WTC11 (cell line): ENCODE data around the gene RTKN.
A peak's percentile ranks its signal among the peaks of the same experiment; 100 is the strongest.

Experiments
- CBFB ChIP-seq: sonication (generic); formaldehyde crosslinking; IDR thresholded peaks from 2 replicates; pipeline ENCODE4 v1.8.1; 2022; ENCODE audit warnings: mild to moderate bottlenecking, low read depth, missing genetic modification reagents
- ESRRA ChIP-seq: sonication (generic); formaldehyde crosslinking; IDR thresholded peaks from 2 replicates; pipeline ENCODE4 v1.8.1; 2022; ENCODE audit warnings: mild to moderate bottlenecking, missing genetic modification reagents, borderline replicate concordance
- FOXJ3 ChIP-seq: sonication (generic); formaldehyde crosslinking; IDR thresholded peaks from 2 replicates; pipeline ENCODE4 v1.9.0; 2021; ENCODE audit warnings: missing genetic modification reagents, mild to moderate bottlenecking, borderline replicate concordance
- NFE2L1 ChIP-seq: sonication (generic); formaldehyde crosslinking; IDR thresholded peaks from 2 replicates; pipeline ENCODE4 v1.8.1; 2023; ENCODE audit warnings: missing genetic modification reagents
- NR2C2 ChIP-seq: sonication (generic); formaldehyde crosslinking; IDR thresholded peaks from 2 replicates; pipeline ENCODE4 v1.8.0; 2022; ENCODE audit warnings: mild to moderate bottlenecking, missing genetic modification reagents
- PRRX2 ChIP-seq: fragments of 250-450 bp; sonication (Bioruptor Pico); IDR thresholded peaks from 2 replicates; pipeline ENCODE4 v1.8.0; 2021; ENCODE audit warnings: mild to moderate bottlenecking
- TF ChIP-seq, protein P1 (sequence below): fragments of 250-450 bp; sonication (Bioruptor Pico); IDR thresholded peaks from 2 replicates; pipeline ENCODE4 v2.1.2; 2022; ENCODE audit warnings: mild to moderate bottlenecking, moderate library complexity
- TF ChIP-seq, protein P2 (sequence below): sonication (generic); formaldehyde crosslinking; IDR thresholded peaks from 2 replicates; pipeline ENCODE4 v1.8.1; 2022; ENCODE audit warnings: missing genetic modification reagents, borderline replicate concordance
- TF ChIP-seq, protein P3 (sequence below): sonication (generic); formaldehyde crosslinking; IDR thresholded peaks from 2 replicates; pipeline ENCODE4 v1.8.1; 2022; ENCODE audit warnings: mild to moderate bottlenecking, moderate library complexity, missing genetic modification reagents
- TF ChIP-seq, protein P4 (sequence below): fragments of 200-600 bp; IDR thresholded peaks from 2 replicates; pipeline ENCODE4 v1.8.0; 2022; ENCODE audit warnings: antibody characterized with exemption
- TF ChIP-seq, protein P5 (sequence below): sonication (generic); formaldehyde crosslinking; IDR thresholded peaks from 2 replicates; pipeline ENCODE4 v1.8.0; 2022; ENCODE audit warnings: mild to moderate bottlenecking, missing genetic modification reagents
- TF ChIP-seq, protein P6 (sequence below): sonication (generic); formaldehyde crosslinking; IDR thresholded peaks from 2 replicates; pipeline ENCODE4 v1.8.0; 2022; ENCODE audit warnings: mild to moderate bottlenecking, missing genetic modification reagents
- TF ChIP-seq, protein P7 (sequence below): sonication (generic); formaldehyde crosslinking; IDR thresholded peaks from 2 replicates; pipeline ENCODE4 v1.8.1; 2023; ENCODE audit warnings: mild to moderate bottlenecking, moderate library complexity, missing genetic modification reagents
- TF ChIP-seq, protein P8 (sequence below): sonication (generic); formaldehyde crosslinking; IDR thresholded peaks from 2 replicates; pipeline ENCODE4 v1.8.1; 2023; ENCODE audit warnings: mild to moderate bottlenecking, missing genetic modification reagents, moderate library complexity

DNA sequence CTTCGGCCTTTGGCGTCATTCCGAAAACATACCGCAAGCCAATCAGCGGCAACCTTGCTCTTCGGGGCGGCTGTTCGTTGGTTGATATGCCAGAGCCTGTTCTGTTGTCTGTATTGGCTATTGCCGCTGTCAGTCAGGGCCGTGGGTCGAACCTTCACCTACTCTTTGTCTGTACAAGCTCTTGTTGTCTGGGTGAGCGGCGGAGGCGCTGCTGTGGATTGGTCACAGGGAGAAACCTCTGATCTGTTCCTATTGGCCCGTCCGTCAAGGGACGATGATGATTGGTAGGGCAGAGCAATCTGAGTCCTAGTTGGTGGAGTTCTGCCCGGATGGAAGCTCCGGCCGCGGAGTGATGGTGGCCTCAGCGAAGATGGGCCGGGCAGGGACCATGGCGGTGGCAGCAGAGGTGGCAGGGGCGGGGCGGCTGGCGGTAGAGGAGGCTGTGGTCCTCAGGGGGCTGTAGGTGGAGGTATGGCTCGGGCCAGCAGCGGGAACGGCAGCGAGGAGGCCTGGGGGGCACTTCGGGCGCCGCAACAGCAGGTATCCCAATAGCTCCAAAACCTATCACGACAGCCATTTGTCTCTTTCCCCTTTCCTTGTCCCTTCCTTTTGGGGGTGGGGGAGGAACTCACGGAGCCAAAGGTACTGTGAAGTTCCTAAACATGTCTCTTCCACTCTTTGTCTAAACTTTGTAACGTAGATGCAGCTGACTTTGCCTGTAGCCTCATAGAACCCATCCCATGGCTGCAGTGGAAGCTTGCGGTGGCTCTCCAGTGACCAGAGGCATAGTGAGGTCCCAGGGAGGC lies 16.6 kb upstream of the RTKN start, which contains the start of gene WBP1:
- TF ChIP-seq, protein P1, sequence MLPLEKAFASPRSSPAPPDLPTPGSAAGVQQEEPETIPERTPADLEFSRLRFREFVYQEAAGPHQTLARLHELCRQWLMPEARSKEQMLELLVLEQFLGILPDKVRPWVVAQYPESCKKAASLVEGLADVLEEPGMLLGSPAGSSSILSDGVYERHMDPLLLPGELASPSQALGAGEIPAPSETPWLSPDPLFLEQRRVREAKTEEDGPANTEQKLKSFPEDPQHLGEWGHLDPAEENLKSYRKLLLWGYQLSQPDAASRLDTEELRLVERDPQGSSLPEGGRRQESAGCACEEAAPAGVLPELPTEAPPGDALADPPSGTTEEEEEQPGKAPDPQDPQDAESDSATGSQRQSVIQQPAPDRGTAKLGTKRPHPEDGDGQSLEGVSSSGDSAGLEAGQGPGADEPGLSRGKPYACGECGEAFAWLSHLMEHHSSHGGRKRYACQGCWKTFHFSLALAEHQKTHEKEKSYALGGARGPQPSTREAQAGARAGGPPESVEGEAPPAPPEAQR = no peak
- TF ChIP-seq, protein P2, sequence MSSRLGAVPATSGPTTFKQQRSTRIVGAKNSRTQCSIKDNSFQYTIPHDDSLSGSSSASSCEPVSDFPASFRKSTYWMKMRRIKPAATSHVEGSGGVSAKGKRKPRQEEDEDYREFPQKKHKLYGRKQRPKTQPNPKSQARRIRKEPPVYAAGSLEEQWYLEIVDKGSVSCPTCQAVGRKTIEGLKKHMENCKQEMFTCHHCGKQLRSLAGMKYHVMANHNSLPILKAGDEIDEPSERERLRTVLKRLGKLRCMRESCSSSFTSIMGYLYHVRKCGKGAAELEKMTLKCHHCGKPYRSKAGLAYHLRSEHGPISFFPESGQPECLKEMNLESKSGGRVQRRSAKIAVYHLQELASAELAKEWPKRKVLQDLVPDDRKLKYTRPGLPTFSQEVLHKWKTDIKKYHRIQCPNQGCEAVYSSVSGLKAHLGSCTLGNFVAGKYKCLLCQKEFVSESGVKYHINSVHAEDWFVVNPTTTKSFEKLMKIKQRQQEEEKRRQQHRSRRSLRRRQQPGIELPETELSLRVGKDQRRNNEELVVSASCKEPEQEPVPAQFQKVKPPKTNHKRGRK (CRISPR knock-in tag) = no peak
- TF ChIP-seq, protein P3, sequence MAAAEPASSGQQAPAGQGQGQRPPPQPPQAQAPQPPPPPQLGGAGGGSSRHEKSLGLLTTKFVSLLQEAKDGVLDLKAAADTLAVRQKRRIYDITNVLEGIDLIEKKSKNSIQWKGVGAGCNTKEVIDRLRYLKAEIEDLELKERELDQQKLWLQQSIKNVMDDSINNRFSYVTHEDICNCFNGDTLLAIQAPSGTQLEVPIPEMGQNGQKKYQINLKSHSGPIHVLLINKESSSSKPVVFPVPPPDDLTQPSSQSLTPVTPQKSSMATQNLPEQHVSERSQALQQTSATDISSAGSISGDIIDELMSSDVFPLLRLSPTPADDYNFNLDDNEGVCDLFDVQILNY (CRISPR knock-in tag) = no peak
- TF ChIP-seq, protein P4, sequence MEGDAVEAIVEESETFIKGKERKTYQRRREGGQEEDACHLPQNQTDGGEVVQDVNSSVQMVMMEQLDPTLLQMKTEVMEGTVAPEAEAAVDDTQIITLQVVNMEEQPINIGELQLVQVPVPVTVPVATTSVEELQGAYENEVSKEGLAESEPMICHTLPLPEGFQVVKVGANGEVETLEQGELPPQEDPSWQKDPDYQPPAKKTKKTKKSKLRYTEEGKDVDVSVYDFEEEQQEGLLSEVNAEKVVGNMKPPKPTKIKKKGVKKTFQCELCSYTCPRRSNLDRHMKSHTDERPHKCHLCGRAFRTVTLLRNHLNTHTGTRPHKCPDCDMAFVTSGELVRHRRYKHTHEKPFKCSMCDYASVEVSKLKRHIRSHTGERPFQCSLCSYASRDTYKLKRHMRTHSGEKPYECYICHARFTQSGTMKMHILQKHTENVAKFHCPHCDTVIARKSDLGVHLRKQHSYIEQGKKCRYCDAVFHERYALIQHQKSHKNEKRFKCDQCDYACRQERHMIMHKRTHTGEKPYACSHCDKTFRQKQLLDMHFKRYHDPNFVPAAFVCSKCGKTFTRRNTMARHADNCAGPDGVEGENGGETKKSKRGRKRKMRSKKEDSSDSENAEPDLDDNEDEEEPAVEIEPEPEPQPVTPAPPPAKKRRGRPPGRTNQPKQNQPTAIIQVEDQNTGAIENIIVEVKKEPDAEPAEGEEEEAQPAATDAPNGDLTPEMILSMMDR = no peak
- no peak for TF ChIP-seq NR2C2 (CRISPR knock-in tag)
- TF ChIP-seq, protein P5, sequence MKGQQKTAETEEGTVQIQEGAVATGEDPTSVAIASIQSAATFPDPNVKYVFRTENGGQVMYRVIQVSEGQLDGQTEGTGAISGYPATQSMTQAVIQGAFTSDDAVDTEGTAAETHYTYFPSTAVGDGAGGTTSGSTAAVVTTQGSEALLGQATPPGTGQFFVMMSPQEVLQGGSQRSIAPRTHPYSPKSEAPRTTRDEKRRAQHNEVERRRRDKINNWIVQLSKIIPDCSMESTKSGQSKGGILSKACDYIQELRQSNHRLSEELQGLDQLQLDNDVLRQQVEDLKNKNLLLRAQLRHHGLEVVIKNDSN (CRISPR knock-in tag) = no peak
- no peak for TF ChIP-seq CBFB
- TF ChIP-seq FOXJ3 (CRISPR knock-in tag) = no peak
- TF ChIP-seq, protein P6, sequence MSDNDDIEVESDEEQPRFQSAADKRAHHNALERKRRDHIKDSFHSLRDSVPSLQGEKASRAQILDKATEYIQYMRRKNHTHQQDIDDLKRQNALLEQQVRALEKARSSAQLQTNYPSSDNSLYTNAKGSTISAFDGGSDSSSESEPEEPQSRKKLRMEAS (CRISPR knock-in tag) = no peak
- TF ChIP-seq, protein P7, sequence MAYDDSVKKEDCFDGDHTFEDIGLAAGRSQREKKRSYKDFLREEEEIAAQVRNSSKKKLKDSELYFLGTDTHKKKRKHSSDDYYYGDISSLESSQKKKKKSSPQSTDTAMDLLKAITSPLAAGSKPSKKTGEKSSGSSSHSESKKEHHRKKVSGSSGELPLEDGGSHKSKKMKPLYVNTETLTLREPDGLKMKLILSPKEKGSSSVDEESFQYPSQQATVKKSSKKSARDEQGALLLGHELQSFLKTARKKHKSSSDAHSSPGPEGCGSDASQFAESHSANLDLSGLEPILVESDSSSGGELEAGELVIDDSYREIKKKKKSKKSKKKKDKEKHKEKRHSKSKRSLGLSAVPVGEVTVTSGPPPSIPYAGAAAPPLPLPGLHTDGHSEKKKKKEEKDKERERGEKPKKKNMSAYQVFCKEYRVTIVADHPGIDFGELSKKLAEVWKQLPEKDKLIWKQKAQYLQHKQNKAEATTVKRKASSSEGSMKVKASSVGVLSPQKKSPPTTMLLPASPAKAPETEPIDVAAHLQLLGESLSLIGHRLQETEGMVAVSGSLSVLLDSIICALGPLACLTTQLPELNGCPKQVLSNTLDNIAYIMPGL (CRISPR knock-in tag) = no peak
- TF ChIP-seq, protein P8, sequence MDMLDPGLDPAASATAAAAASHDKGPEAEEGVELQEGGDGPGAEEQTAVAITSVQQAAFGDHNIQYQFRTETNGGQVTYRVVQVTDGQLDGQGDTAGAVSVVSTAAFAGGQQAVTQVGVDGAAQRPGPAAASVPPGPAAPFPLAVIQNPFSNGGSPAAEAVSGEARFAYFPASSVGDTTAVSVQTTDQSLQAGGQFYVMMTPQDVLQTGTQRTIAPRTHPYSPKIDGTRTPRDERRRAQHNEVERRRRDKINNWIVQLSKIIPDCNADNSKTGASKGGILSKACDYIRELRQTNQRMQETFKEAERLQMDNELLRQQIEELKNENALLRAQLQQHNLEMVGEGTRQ (CRISPR knock-in tag) = no peak
- 0 out of 2 replicates have a peak, but pooled peaks have one; percentile 79 for TF ChIP-seq PRRX2 (CRISPR knock-in tag)
- no peak for TF ChIP-seq ESRRA (CRISPR knock-in tag)
- TF ChIP-seq NFE2L1 (CRISPR knock-in tag) = no peak
